GM23338 (cell line): ENCODE data around the gene ASTN1. TPM values are rescaled to one million over a fixed set of nuclear protein-coding genes. Genes with fewer than 3 reads are reported as not detected.

Source experiments
- ATAC-seq: fragments of 200-7000 bp; cut with Tn5 transposase; 3 replicates; pipeline ENCODE4 v1.9.1; 2020
- DNase-seq: peaks from one replicate; pipeline ENCODE4 v3.0.0-alpha.2; 2015; ENCODE audit warnings: low spot score
- H2AFZ ChIP-seq: fragments of 200-600 bp; sonication (generic); 2 replicates; pipeline ENCODE4 v1.8.0; 2016; ENCODE audit warnings: antibody characterized with exemption, mild to moderate bottlenecking, moderate library complexity
- H3F3A ChIP-seq: fragments of 200-600 bp; sonication (generic); replicated peaks from 2 replicates; pipeline ENCODE4 v1.8.0; 2017; ENCODE audit warnings: antibody characterized with exemption, mixed run types, low read depth
- H3K27ac ChIP-seq: fragments of 200-600 bp; sonication (generic); 2 replicates; pipeline ENCODE4 v1.6.1; 2016; ENCODE audit warnings: low read depth
- H3K27me3 ChIP-seq: fragments of 200-600 bp; sonication (generic); 2 replicates; pipeline ENCODE4 v1.8.0; 2016; ENCODE audit warnings: mild to moderate bottlenecking, mixed run types, moderate library complexity; ENCODE audit not compliant: insufficient read depth
- H3K36me3 ChIP-seq: fragments of 200-600 bp; sonication (generic); 2 replicates; pipeline ENCODE4 v1.8.0; 2016; ENCODE audit warnings: mild to moderate bottlenecking; ENCODE audit not compliant: insufficient read depth
- H3K4me1 ChIP-seq: fragments of 200-600 bp; sonication (generic); 2 replicates; pipeline ENCODE4 v1.8.0; 2016; ENCODE audit warnings: mild to moderate bottlenecking, moderate library complexity; ENCODE audit not compliant: insufficient read depth
- H3K4me2 ChIP-seq: fragments of 200-600 bp; sonication (generic); 2 replicates; pipeline ENCODE4 v1.7.1; 2017; ENCODE audit warnings: mixed run types
- H3K4me3 ChIP-seq: fragments of 200-600 bp; sonication (generic); 2 replicates; pipeline ENCODE4 v1.6.1; 2016; ENCODE audit warnings: mixed run types
- H3K79me2 ChIP-seq: fragments of 200-600 bp; sonication (generic); replicated peaks from 2 replicates; pipeline ENCODE4 v1.8.0; 2017; ENCODE audit warnings: mild to moderate bottlenecking; ENCODE audit not compliant: insufficient read depth
- H3K9me2 ChIP-seq: fragments of 200-600 bp; sonication (generic); 2 replicates; pipeline ENCODE4 v1.8.0; 2017; ENCODE audit not compliant: insufficient read depth
- H4K20me1 ChIP-seq: fragments of 200-600 bp; sonication (generic); replicated peaks from 2 replicates; pipeline ENCODE4 v1.8.0; 2017; ENCODE audit warnings: mild to moderate bottlenecking; ENCODE audit not compliant: insufficient read depth
- H3K27ac Mint-ChIP-seq: 2 replicates; pipeline ENCODE4 v1.8.0; 2020; ENCODE audit warnings: inconsistent platforms, mild to moderate bottlenecking, moderate library complexity, mixed read lengths
- H3K27me3 Mint-ChIP-seq: 3 replicates; pipeline ENCODE4 v1.8.0; 2022; ENCODE audit warnings: low read depth, mild to moderate bottlenecking, moderate library complexity, mixed read lengths, inconsistent platforms; ENCODE audit not compliant: insufficient read depth, poor library complexity
- H3K36me3 Mint-ChIP-seq: 3 replicates; pipeline ENCODE4 v1.8.0; 2021; ENCODE audit warnings: low read depth, mild to moderate bottlenecking, inconsistent platforms, moderate library complexity, mixed read lengths
- H3K4me1 Mint-ChIP-seq: 3 replicates; pipeline ENCODE4 v1.8.0; 2020; ENCODE audit warnings: mild to moderate bottlenecking, inconsistent platforms, mixed read lengths
- H3K4me3 Mint-ChIP-seq: 3 replicates; pipeline ENCODE4 v1.8.0; 2021; ENCODE audit warnings: moderate library complexity, mild to moderate bottlenecking, inconsistent platforms, mixed read lengths
- H3K9me3 Mint-ChIP-seq: 3 replicates; pipeline ENCODE4 v1.8.0; 2020; ENCODE audit warnings: moderate library complexity, mild to moderate bottlenecking, inconsistent platforms, mixed read lengths
- CREB1 ChIP-seq: fragments of 250-450 bp; sonication (Bioruptor Pico); IDR thresholded peaks from 2 replicates; pipeline ENCODE4 v1.5.0; 2020; ENCODE audit warnings: low read depth, mild to moderate bottlenecking, moderate library complexity
- CTCF ChIP-seq, 2 experiments: fragments of 200-600 bp in 1 of 2; sonication (generic) in 1 of 2; conservative IDR thresholded peaks; 2 replicates each; pipeline versions ENCODE4 v1.5.1 to v1.6.1; 2016 to 2017; ENCODE audit warnings: antibody characterized with exemption in 2 of 2, low read depth in 2 of 2, mild to moderate bottlenecking in 2 of 2, moderate library complexity in 1 of 2
- ETS1 ChIP-seq: IDR thresholded peaks from 2 replicates; pipeline ENCODE4 v1.6.1; 2016; ENCODE audit warnings: antibody characterized with exemption
- EZH2 ChIP-seq: fragments of 200-600 bp; sonication (generic); IDR thresholded peaks from one replicate; pipeline ENCODE4 v1.8.0; 2017; ENCODE audit warnings: antibody characterized with exemption, mild to moderate bottlenecking, low read depth; ENCODE audit not compliant: unreplicated experiment
- EZH2phosphoT487 ChIP-seq: fragments of 200-600 bp; sonication (generic); IDR thresholded peaks from one replicate; pipeline ENCODE4 v1.8.1; 2018; ENCODE audit warnings: antibody characterized with exemption; ENCODE audit not compliant: unreplicated experiment
- JUNB ChIP-seq: IDR thresholded peaks from one replicate; pipeline ENCODE4 v1.6.1; 2016; ENCODE audit warnings: antibody characterized with exemption; ENCODE audit not compliant: unreplicated experiment
- NANOG ChIP-seq: IDR thresholded peaks from 2 replicates; pipeline ENCODE4 v1.6.1; 2016; ENCODE audit warnings: antibody characterized with exemption, borderline replicate concordance
- POLR2AphosphoS5 ChIP-seq: IDR thresholded peaks from 2 replicates; pipeline ENCODE4 v1.6.1; 2016; ENCODE audit warnings: antibody characterized with exemption, low read depth
- REST ChIP-seq: IDR thresholded peaks from one replicate; pipeline ENCODE4 v1.6.1; 2018; ENCODE audit warnings: antibody characterized with exemption; ENCODE audit not compliant: unreplicated experiment
- STAT1 ChIP-seq: IDR thresholded peaks from one replicate; pipeline ENCODE4 v1.6.1; 2016; ENCODE audit warnings: antibody characterized with exemption; ENCODE audit not compliant: unreplicated experiment
- ZNF114 ChIP-seq: fragments of 250-450 bp; sonication (Bioruptor Pico); IDR thresholded peaks from 2 replicates; pipeline ENCODE4 v1.5.0; 2020; ENCODE audit warnings: mild to moderate bottlenecking, moderate library complexity
- ZNF331 ChIP-seq: fragments of 250-450 bp; sonication (Bioruptor Pico); IDR thresholded peaks from 2 replicates; pipeline ENCODE4 v1.5.0; 2020; ENCODE audit warnings: low read depth, mild to moderate bottlenecking, moderate library complexity
- ZNF462 ChIP-seq: fragments of 250-450 bp; sonication (Bioruptor Pico); IDR thresholded peaks from 2 replicates; pipeline ENCODE4 v1.5.0; 2020; ENCODE audit warnings: mild to moderate bottlenecking, moderate library complexity
- polyA plus RNA-seq: library from polyadenylated mRNA; unstranded; fragments of >200 nt; fragmentation: Nextera tagmentation; extraction: Ambion mirVana; gene quantifications from 2 replicates; pipeline ENCODE4 v1.2.1, GENCODE V29; 2016
- total RNA-seq: library from RNA; depleted of rRNA; stranded (reverse); fragments of >200 nt; shearing (Covaris generic); gene quantifications from 2 replicates; pipeline ENCODE4 v1.2.3, GENCODE V29; 2014

ASTN1 gene
- total and polyA plus RNA-seq, 2 experiments from 2014 or later = 2.0 to 5.2 TPM

- TF ChIP-seq CREB1 (CRISPR knock-in tag) (no peak), ZNF462 (CRISPR knock-in tag) (no peak), EZH2 (no peak), ETS1 (no peak), REST (no peak), CTCF (conservative IDR thresholded peaks at IDR 0.05; ENCODE audit: low read depth in 2 of 2) (no peak), ZNF114 (CRISPR knock-in tag) (no peak), STAT1 (no peak), NANOG (no peak), JUNB (no peak), POLR2AphosphoS5 (no peak), ZNF331 (no peak), EZH2phosphoT487 (no peak)
- no peak overlapping the region for H2AFZ ChIP-seq
- Mint-ChIP-seq H3K4me1 (peaks cover 2% of the 10 kb centered on the region), H3K9me3 (no peaks in the 10 kb centered on the region), H3K4me3 (no peak overlapping the region), H3K27ac (no peak overlapping the region), H3K27me3 (no peaks in the 10 kb centered on the region), H3K36me3 (no peaks in the 10 kb centered on the region)
- H3K27me3 ChIP-seq = no peaks in the 10 kb centered on the region
- H3K36me3 ChIP-seq = no peaks in the 10 kb centered on the region
- DNase-seq (no peak), ATAC-seq (no peak)
- no peak overlapping the region for H3K4me3 ChIP-seq
- H3K79me2 ChIP-seq = no peaks in the 10 kb centered on the region
- H4K20me1 ChIP-seq = no peaks in the 10 kb centered on the region
- H3K4me2 ChIP-seq = no peak overlapping the region
- H3F3A ChIP-seq = no peaks in the 10 kb centered on the region
- no peak overlapping the region for H3K27ac ChIP-seq
- no peaks in the 10 kb centered on the region for H3K9me2 ChIP-seq
- peaks cover 6% of the 10 kb centered on the region for H3K4me1 ChIP-seq
Observed at GRCh38 chr1:177001556-177001955, 163.0 kb downstream of the ASTN1 start.
